ENCODE results near the gene ECSCR.

The ECSCR gene

GRCh38 chr5:139475865-139476617, 13.5 kb upstream of the ECSCR start:
- no peak for DNase-seq (ENCODE audit: low read depth)
- TF ChIP-seq CTCF (IDR thresholded peaks at IDR 0.05; ENCODE audit: insufficient read depth, low read depth, low read length, missing control alignments), result no peak
- H3K4me3 ChIP-seq (ENCODE audit: low read length), result no peak overlapping the region

- DNase-seq (ENCODE audit: low read depth), result peak; percentile 50
- TF ChIP-seq CTCF (IDR thresholded peaks at IDR 0.05; ENCODE audit: insufficient read depth, low read depth, low read length, missing control alignments), result no peak
- H3K4me3 ChIP-seq (ENCODE audit: low read length), result no peak overlapping the region
These were observed 12.6 kb upstream of the ECSCR start for GRCh38 chr5:139474890-139475791.

DNA sequence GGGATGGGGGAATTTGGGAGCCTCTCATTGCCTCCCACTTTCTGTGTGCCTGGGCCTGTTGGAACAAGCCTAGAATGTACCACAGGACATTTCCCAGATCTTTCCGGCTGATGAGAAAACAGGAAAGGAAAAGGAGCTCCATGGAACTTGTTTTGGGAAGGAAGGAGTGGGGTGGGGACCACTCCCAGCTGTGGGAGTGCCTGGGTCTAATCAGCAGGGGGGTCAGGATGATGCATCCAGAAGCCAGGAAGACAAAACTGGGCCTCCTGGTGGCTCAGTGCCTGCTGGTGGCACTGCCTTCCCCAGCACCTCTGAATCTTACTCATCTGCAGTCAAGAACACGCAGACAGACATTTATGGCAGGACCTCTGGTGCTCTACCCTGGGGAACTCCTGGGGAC, 11.0 kb upstream of the ECSCR start:
- TF ChIP-seq CTCF (IDR thresholded peaks at IDR 0.05; ENCODE audit: insufficient read depth, low read depth, low read length, missing control alignments), result peak; percentile 37
- no peak overlapping the region for H3K4me3 ChIP-seq (ENCODE audit: low read length)
- DNase-seq (ENCODE audit: low read depth), result peak; percentile 75

GRCh38 chr5:139473105-139473504, 10.6 kb upstream of the ECSCR start:
- no peak for TF ChIP-seq CTCF (IDR thresholded peaks at IDR 0.05; ENCODE audit: insufficient read depth, low read depth, low read length, missing control alignments)
- H3K4me3 ChIP-seq (ENCODE audit: low read length), result no peak overlapping the region
- peak; percentile 23 for DNase-seq (ENCODE audit: low read depth)

- no peak for DNase-seq (ENCODE audit: low read depth)
- no peak overlapping the region for H3K4me3 ChIP-seq (ENCODE audit: low read length)
- no peak for TF ChIP-seq CTCF (IDR thresholded peaks at IDR 0.05; ENCODE audit: insufficient read depth, low read depth, low read length, missing control alignments)
These were observed 10.0 kb upstream of the ECSCR start for GRCh38 chr5:139472386-139473030.

- no peak for DNase-seq (ENCODE audit: low read depth)
- H3K4me3 ChIP-seq (ENCODE audit: low read length), result no peak within 1 kb of the TSS
- no peak for TF ChIP-seq CTCF (IDR thresholded peaks at IDR 0.05; ENCODE audit: insufficient read depth, low read depth, low read length, missing control alignments)
These were observed 8.3 kb upstream of the ECSCR start, which contains the start of gene SMIM33 for GRCh38 chr5:139470821-139471300. Gene SMIM33 (plus strand): TSS chr5:139471004. CDS start chr5:139471122, 118 bp downstream.

Measured in epithelial cell of esophagus (primary cell).